C4-2B (cell line): ENCODE measurements around the gene ATP7B.

Experiments used
- CTCF ChIP-seq: fragments of 450-650 bp; conservative IDR thresholded peaks from 2 replicates; pipeline ENCODE4 v1.5.1; 2017; ENCODE audit warnings: mild to moderate bottlenecking
- ZFX ChIP-seq: fragments of 450-650 bp; IDR thresholded peaks from 2 replicates; pipeline ENCODE4 v1.6.1; 2017

DNA sequence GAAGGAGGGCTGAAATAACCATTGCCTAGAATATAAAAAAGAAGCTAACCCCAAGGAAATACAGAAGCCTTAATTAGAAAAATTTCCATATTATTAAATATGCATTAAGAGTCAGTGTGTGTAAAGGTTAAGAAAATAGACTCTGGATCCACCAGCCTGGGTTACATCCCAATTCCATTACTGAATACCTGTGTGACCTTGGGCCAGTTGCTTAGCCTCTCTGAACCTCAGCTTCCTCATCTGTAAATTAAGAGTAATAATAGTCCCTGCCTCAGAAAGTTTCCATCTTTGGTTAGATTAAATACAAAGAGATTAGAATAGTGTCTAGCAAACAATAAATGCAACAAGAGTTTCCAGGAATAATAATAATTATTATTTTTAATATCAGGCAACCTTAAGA, 54.5 kb downstream of the ATP7B start:
- TF ChIP-seq CTCF (no peak), ZFX (no peak)
